Right atrium auricular region (tissue), 2 donors: Measurements from ENCODE around the gene FKBP15. TPM values are rescaled to one million over a fixed set of nuclear protein-coding genes. Genes with fewer than 3 reads are reported as not detected.

Experiments
- DNase-seq: peaks from one replicate; pipeline ENCODE4 v3.0.0-alpha.2; 2019; ENCODE audit warnings: low spot score
- H3K27ac ChIP-seq, 2 donors: fragments of 200-600 bp; sonication (generic); 1 replicate in 1 of 2; 2 replicates in 1 of 2; pipeline ENCODE4 v1.5.1; 2016 to 2019
- H3K27me3 ChIP-seq, 2 donors: fragments of 200-600 bp; sonication (generic); one replicate each; pipeline versions ENCODE4 v1.5.1 to v1.6.0; 2017 to 2019
- H3K36me3 ChIP-seq: fragments of 200-600 bp; sonication (generic); one replicate; pipeline ENCODE4 v1.5.1; 2016
- H3K4me1 ChIP-seq, 2 donors: fragments of 200-600 bp; sonication (generic); one replicate each; pipeline versions ENCODE4 v1.5.1 to v1.6.0; 2017 to 2019
- H3K4me3 ChIP-seq, 2 donors: fragments of 200-600 bp; sonication (generic); 1 replicate in 1 of 2; 2 replicates in 1 of 2; pipeline ENCODE4 v1.5.1; 2017 to 2019; ENCODE audit warnings: mild to moderate bottlenecking in 1 of 2, moderate library complexity in 1 of 2
- H3K9me3 ChIP-seq, 2 donors: fragments of 200-600 bp; sonication (generic); one replicate each; pipeline ENCODE4 v1.5.1; 2019
- CTCF ChIP-seq, 2 donors: fragments of 200-600 bp; sonication (generic); IDR thresholded peaks; one replicate each; pipeline ENCODE4 v1.5.1; 2019; ENCODE audit warnings: antibody characterized with exemption in 2 of 2
- total RNA-seq, 2 donors: library from RNA; depleted of rRNA; stranded (reverse); fragments of >200 nt; gene quantifications; one replicate each; pipeline ENCODE4 v1.1.0, GENCODE V29; 2016

The FKBP15 gene
- total RNA-seq, 2 donors from 2014 or later = 14.7 to 16.6 TPM

GRCh38 chr9:113156880-113157279 lies 64.2 kb downstream of the FKBP15 start:
- no peak overlapping the region for H3K4me3 ChIP-seq
- peaks cover 0 to 28% of the 10 kb centered on the region in 2 donors for H3K4me1 ChIP-seq
- no peak for TF ChIP-seq CTCF (IDR thresholded peaks at IDR 0.05)
- DNase-seq = no peak
- H3K36me3 ChIP-seq = peaks cover 36% of the 10 kb centered on the region
- no peaks in the 10 kb centered on the region for H3K9me3 ChIP-seq
- no peak overlapping the region for H3K27ac ChIP-seq
- no peaks in the 10 kb centered on the region for H3K27me3 ChIP-seq

GRCh38 chr9:113155911-113156588 lies 65.0 kb downstream of the FKBP15 start:
- no peak overlapping the region for H3K4me3 ChIP-seq
- no peak for DNase-seq
- no peaks in the 10 kb centered on the region for H3K9me3 ChIP-seq
- H3K4me1 ChIP-seq = peaks cover 0 to 34% of the 10 kb centered on the region in 2 donors
- H3K27ac ChIP-seq = no peak overlapping the region
- peaks cover 27% of the 10 kb centered on the region for H3K36me3 ChIP-seq
- no peaks in the 10 kb centered on the region for H3K27me3 ChIP-seq
- TF ChIP-seq CTCF (IDR thresholded peaks at IDR 0.05) = no peak

- no peak for DNase-seq
- peaks cover 21% of the 10 kb centered on the region for H3K36me3 ChIP-seq
- H3K9me3 ChIP-seq = no peaks in the 10 kb centered on the region
- H3K4me3 ChIP-seq = no peak overlapping the region
- no peak for TF ChIP-seq CTCF (IDR thresholded peaks at IDR 0.05)
- no peaks in the 10 kb centered on the region for H3K27me3 ChIP-seq
- peaks cover 0 to 39% of the 10 kb centered on the region in 2 donors for H3K4me1 ChIP-seq
- H3K27ac ChIP-seq = no peak overlapping the region
Measured at GRCh38 chr9:113154946-113155345, 66.1 kb downstream of the FKBP15 start.

GRCh38 chr9:113154471-113154870 lies 66.6 kb downstream of the FKBP15 start:
- H3K4me3 ChIP-seq = no peak overlapping the region
- peak overlapping the region; percentile 17 to 27 for H3K27ac ChIP-seq
- peaks cover 17% of the 10 kb centered on the region for H3K36me3 ChIP-seq
- no peaks in the 10 kb centered on the region for H3K27me3 ChIP-seq
- TF ChIP-seq CTCF (IDR thresholded peaks at IDR 0.05) = no peak
- peaks cover 0 to 39% of the 10 kb centered on the region in 2 donors for H3K4me1 ChIP-seq
- no peaks in the 10 kb centered on the region for H3K9me3 ChIP-seq
- DNase-seq = no peak

- TF ChIP-seq CTCF (IDR thresholded peaks at IDR 0.05) = no peak
- DNase-seq = no peak
- peaks cover 0 to 39% of the 10 kb centered on the region in 2 donors for H3K4me1 ChIP-seq
- H3K27me3 ChIP-seq = no peaks in the 10 kb centered on the region
- H3K4me3 ChIP-seq = no peak overlapping the region
- H3K9me3 ChIP-seq = no peaks in the 10 kb centered on the region
- peaks cover 11% of the 10 kb centered on the region for H3K36me3 ChIP-seq
- H3K27ac ChIP-seq = no peak overlapping the region
Measured at GRCh38 chr9:113153599-113153998, 67.5 kb downstream of the FKBP15 start.

GRCh38 chr9:113152699-113153098 lies 68.4 kb downstream of the FKBP15 start:
- H3K36me3 ChIP-seq = peaks cover 4% of the 10 kb centered on the region
- H3K4me3 ChIP-seq = peak overlapping the region in 1 of 2 donors; percentile 15
- no peak for DNase-seq
- no peaks in the 10 kb centered on the region for H3K27me3 ChIP-seq
- peaks cover 0 to 39% of the 10 kb centered on the region in 2 donors for H3K4me1 ChIP-seq
- peak overlapping the region; percentile 78 to 80 for H3K27ac ChIP-seq
- TF ChIP-seq CTCF (IDR thresholded peaks at IDR 0.05) = no peak
- H3K9me3 ChIP-seq = no peaks in the 10 kb centered on the region
